Hematopoietic multipotent progenitor cell treated with erythropoietin and hydrocortisone succinate and interleukin-3 and kit ligand, for 8 days (in vitro differentiated cells): ENCODE measurements around the gene BCL10.
A peak's percentile ranks its signal among the peaks of the same experiment; 100 is the strongest.
"Not testable (repeated sequence)": the region's sequence is repeated elsewhere in the genome, so short reads cannot be mapped to it uniquely, and the experiment has no call there.

ENCODE experiments used
- DNase-seq: peaks from one replicate; pipeline ENCODE4 v3.0.0-alpha.2; 2015

Gene BCL10

GRCh38 chr1:85262985-85263384, 13.4 kb downstream of the BCL10 start:
- no peak for DNase-seq

GRCh38 chr1:85259912-85260274, 16.5 kb downstream of the BCL10 start:
- DNase-seq: no peak

- DNase-seq: peak; percentile 89
Observed at GRCh38 chr1:85259118-85259911, 17.1 kb downstream of the BCL10 start, which contains the start of gene C1orf52. Gene C1orf52 (minus strand): TSS chr1:85259662. CDS start chr1:85259633, 29 bp downstream.

GRCh38 chr1:85258536-85259117, 17.8 kb downstream of the BCL10 start:
- no peak for DNase-seq

GRCh38 chr1:85249042-85249441, 27.4 kb downstream of the BCL10 start:
- DNase-seq: not testable (repeated sequence)

GRCh38 chr1:85245891-85246290, 30.5 kb downstream of the BCL10 start:
- DNase-seq: no peak

GRCh38 chr1:85245456-85245855, 31.0 kb downstream of the BCL10 start:
- no peak for DNase-seq

GRCh38 chr1:85244271-85245061, 32.0 kb downstream of the BCL10 start:
- DNase-seq: no peak

- no peak for DNase-seq
Observed at GRCh38 chr1:85243372-85243771, 33.1 kb downstream of the BCL10 start.

- no peak for DNase-seq
Observed at GRCh38 chr1:85240643-85241042, 35.8 kb downstream of the BCL10 start.

- DNase-seq: peak; percentile 67
Observed at GRCh38 chr1:85240174-85240601, 36.2 kb downstream of the BCL10 start.

GRCh38 chr1:85237613-85238012, 38.8 kb downstream of the BCL10 start:
- no peak for DNase-seq

GRCh38 chr1:85230305-85230977, 46.0 kb downstream of the BCL10 start:
- DNase-seq: peak; percentile 15

GRCh38 chr1:85229574-85230097, 46.8 kb downstream of the BCL10 start:
- DNase-seq: no peak

GRCh38 chr1:85228972-85229371, 47.5 kb downstream of the BCL10 start:
- no peak for DNase-seq

- no peak for DNase-seq
Observed at GRCh38 chr1:85225624-85226380, 50.6 kb downstream of the BCL10 start.

- DNase-seq: peak; percentile 90
Observed at GRCh38 chr1:85224734-85225623, 51.5 kb downstream of the BCL10 start.

- DNase-seq: no peak
Observed at GRCh38 chr1:85224295-85224694, 52.1 kb downstream of the BCL10 start.

- DNase-seq: no peak
Observed at GRCh38 chr1:85223334-85223733, 53.1 kb downstream of the BCL10 start.

- DNase-seq: no peak
Observed at GRCh38 chr1:85220756-85221201, 55.7 kb downstream of the BCL10 start.
